Measurements from ENCODE around the gene PHLDB1.

- no peak for TF ChIP-seq CTCF (IDR thresholded peaks at IDR 0.05)
- no peak for TF ChIP-seq POLR2A (IDR thresholded peaks at IDR 0.05; ENCODE audit: low read length)
- no peak for TF ChIP-seq SMC3 (IDR thresholded peaks at IDR 0.05)
- no peak for TF ChIP-seq CHD2 (IDR thresholded peaks at IDR 0.05; ENCODE audit: low read length, partially characterized antibody)
- TF ChIP-seq NFE2L2 (conservative IDR thresholded peaks at IDR 0.05; ENCODE audit: low read length), result no peak
- TF ChIP-seq, protein P1, sequence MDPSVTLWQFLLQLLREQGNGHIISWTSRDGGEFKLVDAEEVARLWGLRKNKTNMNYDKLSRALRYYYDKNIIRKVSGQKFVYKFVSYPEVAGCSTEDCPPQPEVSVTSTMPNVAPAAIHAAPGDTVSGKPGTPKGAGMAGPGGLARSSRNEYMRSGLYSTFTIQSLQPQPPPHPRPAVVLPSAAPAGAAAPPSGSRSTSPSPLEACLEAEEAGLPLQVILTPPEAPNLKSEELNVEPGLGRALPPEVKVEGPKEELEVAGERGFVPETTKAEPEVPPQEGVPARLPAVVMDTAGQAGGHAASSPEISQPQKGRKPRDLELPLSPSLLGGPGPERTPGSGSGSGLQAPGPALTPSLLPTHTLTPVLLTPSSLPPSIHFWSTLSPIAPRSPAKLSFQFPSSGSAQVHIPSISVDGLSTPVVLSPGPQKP (IDR thresholded peaks at IDR 0.05; ENCODE audit: low read depth, low read length), result no peak
Observed at GRCh38 chr11:118696673-118697226, 89.3 kb downstream of the PHLDB1 start.
